Kidney (tissue), 14 donors: ENCODE measurements around the gene UBE2L3. TPM values are rescaled to one million over a fixed set of nuclear protein-coding genes. Genes with fewer than 3 reads are reported as not detected.

ENCODE experiments used
- DNase-seq, 5 donors: peaks; one replicate each; pipeline ENCODE4 v3.0.0-alpha.2; 2013 to 2020
- FAIRE-seq: peaks from 2 replicates; lab custom pipeline; 2012; peaks lifted over from hg19 to GRCh38; lab: Jason Lieb, UNC
- H3K27ac ChIP-seq, 2 donors: one replicate each; pipeline ENCODE4 v1.7.0; 2013; ENCODE audit warnings: low read depth in 2 of 2, low read length in 2 of 2, inconsistent platforms in 1 of 2
- H3K27me3 ChIP-seq: one replicate; pipeline ENCODE4 v1.7.1; 2013; ENCODE audit warnings: low read length, inconsistent platforms; ENCODE audit not compliant: control insufficient read depth, insufficient read depth
- H3K36me3 ChIP-seq, 3 donors: one replicate each; pipeline versions ENCODE4 v1.7.0 to v1.7.1; 2013; ENCODE audit warnings: low read length in 3 of 3, control low read depth in 1 of 3, inconsistent platforms in 1 of 3; ENCODE audit not compliant: insufficient read depth in 3 of 3, control insufficient read depth in 2 of 3
- H3K4me1 ChIP-seq, 3 donors: one replicate each; pipeline versions ENCODE4 v1.7.0 to v1.7.1; 2013; ENCODE audit warnings: low read length in 3 of 3, inconsistent platforms in 1 of 3, low read depth in 1 of 3; ENCODE audit not compliant: control insufficient read depth in 2 of 3, insufficient read depth in 2 of 3
- H3K4me3 ChIP-seq, 3 donors: one replicate each; pipeline versions ENCODE4 v1.7.0 to v1.8.1; 2013; ENCODE audit warnings: low read length in 3 of 3, control low read depth in 1 of 3, inconsistent platforms in 1 of 3
- H3K9ac ChIP-seq, 3 donors: one replicate each; pipeline versions ENCODE4 v1.7.0 to v1.7.1; 2013; ENCODE audit warnings: low read length in 3 of 3, control low read depth in 1 of 3, inconsistent platforms in 1 of 3
- H3K9me3 ChIP-seq, 3 donors: one replicate each; pipeline versions ENCODE4 v1.7.0 to v1.7.1; 2013; ENCODE audit warnings: low read length in 3 of 3, control low read depth in 1 of 3, inconsistent platforms in 1 of 3; ENCODE audit not compliant: control insufficient read depth in 2 of 3, insufficient read depth in 1 of 3
- intact Hi-C: fragments of 100-400 bp; cut with DNase I; formaldehyde crosslinking; loops from one replicate; pipeline ENCODE4 v1.11.1; 2022
- polyA plus RNA-seq: library from polyadenylated mRNA; stranded (reverse); fragments of 350-450 nt; fragmentation: Illumina TruSeq; extraction: RNeasy Lipid Tissue Mini Kit (QIAGEN cat#74804); gene quantifications from one replicate; pipeline ENCODE4 v1.2.3, GENCODE V29; 2014; ENCODE audit warnings: low read depth, low replicate concordance; ENCODE audit not compliant: insufficient read depth
- total RNA-seq: library from RNA; stranded (reverse); fragmentation: NEBNext Ultra II Directional; extraction: Animal tissue kit (Norgen Biotek cat#: 25700); gene quantifications from one replicate; pipeline ENCODE4 v1.2.1, GENCODE V29; 2021
- TF ChIP-seq, protein P1 (sequence below): IDR thresholded peaks from 3 replicates; pipeline ENCODE4 v1.5.1; 2012; ENCODE audit warnings: mild to moderate bottlenecking, moderate library complexity, borderline replicate concordance; ENCODE audit not compliant: insufficient read depth; ENCODE audit errors: extremely low read depth
- donor health status: control.
- donor health status: control.
- donor health status: control.
- donor health status: control.
- donor health status: control.
- donor health status: DM: yes; HTN: yes; CAD: no.
- donor health status: Normal renal cell carcinoma (clear cell type).

The UBE2L3 gene
- total and polyA plus RNA-seq, 2 donors from 2014 or later, result 45.8 to 70.0 TPM

- intact Hi-C loops, result no loop called here
- DNase-seq (no peak), FAIRE-seq (no peak)
- Histone ChIP-seq H3K9me3 (no peaks in the 10 kb centered on the region), H3K9ac (no peak overlapping the region), H3K4me1 (peaks cover 0 to 3% (median 0%) of the 10 kb centered on the region in 3 donors), H3K27me3 (no peaks in the 10 kb centered on the region), H3K27ac (no peak overlapping the region), H3K4me3 (no peak overlapping the region), H3K36me3 (peaks cover 0 to 8% (median 6%) of the 10 kb centered on the region in 3 donors)
- TF ChIP-seq, protein P1, sequence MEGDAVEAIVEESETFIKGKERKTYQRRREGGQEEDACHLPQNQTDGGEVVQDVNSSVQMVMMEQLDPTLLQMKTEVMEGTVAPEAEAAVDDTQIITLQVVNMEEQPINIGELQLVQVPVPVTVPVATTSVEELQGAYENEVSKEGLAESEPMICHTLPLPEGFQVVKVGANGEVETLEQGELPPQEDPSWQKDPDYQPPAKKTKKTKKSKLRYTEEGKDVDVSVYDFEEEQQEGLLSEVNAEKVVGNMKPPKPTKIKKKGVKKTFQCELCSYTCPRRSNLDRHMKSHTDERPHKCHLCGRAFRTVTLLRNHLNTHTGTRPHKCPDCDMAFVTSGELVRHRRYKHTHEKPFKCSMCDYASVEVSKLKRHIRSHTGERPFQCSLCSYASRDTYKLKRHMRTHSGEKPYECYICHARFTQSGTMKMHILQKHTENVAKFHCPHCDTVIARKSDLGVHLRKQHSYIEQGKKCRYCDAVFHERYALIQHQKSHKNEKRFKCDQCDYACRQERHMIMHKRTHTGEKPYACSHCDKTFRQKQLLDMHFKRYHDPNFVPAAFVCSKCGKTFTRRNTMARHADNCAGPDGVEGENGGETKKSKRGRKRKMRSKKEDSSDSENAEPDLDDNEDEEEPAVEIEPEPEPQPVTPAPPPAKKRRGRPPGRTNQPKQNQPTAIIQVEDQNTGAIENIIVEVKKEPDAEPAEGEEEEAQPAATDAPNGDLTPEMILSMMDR, result no peak
Measured at GRCh38 chr22:21622011-21622918, 54.8 kb downstream of the UBE2L3 start.

DNA sequence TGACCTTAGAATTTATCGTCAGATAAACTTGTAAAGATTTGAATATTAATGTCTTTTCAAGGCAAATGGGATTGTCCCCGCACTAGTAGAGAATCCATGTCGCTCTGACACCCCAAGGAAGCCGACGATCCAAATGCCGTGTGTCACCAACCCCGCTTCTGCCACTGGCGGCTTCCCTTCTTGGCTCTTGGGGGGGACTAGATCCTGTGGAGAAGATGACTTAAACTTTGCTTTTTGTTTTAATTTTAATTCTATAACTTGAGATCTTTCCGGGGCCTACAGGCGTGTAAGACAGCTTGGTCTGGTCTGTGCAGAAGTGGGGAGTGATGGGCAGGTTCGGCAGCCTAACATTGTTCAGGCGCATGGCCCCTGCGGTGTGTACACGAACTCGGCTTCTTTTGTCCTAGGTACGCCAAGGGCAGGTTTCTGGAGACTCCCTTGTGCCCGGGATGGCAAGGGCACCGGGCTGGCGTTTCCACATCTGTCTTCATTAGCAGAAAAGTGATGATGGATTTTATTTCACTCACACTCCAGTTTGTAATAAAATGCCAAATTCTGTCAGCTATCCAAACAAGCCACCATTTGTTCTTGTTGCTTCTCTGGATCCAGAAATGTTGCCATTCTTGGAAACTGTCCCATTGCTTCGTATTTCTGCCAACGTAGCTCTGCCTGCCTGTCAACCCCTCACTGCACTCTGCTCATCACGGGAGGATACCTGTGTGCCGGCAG is 55.6 kb downstream of the UBE2L3 start:
- peaks cover 0 to 3% (median under 1%) of the 10 kb centered on the region in 3 donors for H3K4me1 ChIP-seq
- no peak overlapping the region for H3K9ac ChIP-seq
- H3K36me3 ChIP-seq, result peaks cover 0 to 9% (median 6%) of the 10 kb centered on the region in 3 donors
- intact Hi-C loops, result no loop called here
- FAIRE-seq (no peak), DNase-seq (no peak)
- no peak overlapping the region for H3K4me3 ChIP-seq
- H3K9me3 ChIP-seq, result no peaks in the 10 kb centered on the region
- H3K27ac ChIP-seq, result no peak overlapping the region
- TF ChIP-seq, protein P1, result no peak
- no peaks in the 10 kb centered on the region for H3K27me3 ChIP-seq

- DNase-seq, result no peak
- no peaks in the 10 kb centered on the region for H3K27me3 ChIP-seq
- no peak for FAIRE-seq
- no peak overlapping the region for H3K4me3 ChIP-seq
- TF ChIP-seq, protein P1, result no peak
- H3K4me1 ChIP-seq, result peaks cover 0 to 3% (median 3%) of the 10 kb centered on the region in 3 donors
- H3K27ac ChIP-seq, result no peak overlapping the region
- intact Hi-C loops, result no loop called here
- peaks cover 0 to 12% (median 6%) of the 10 kb centered on the region in 3 donors for H3K36me3 ChIP-seq
- H3K9me3 ChIP-seq, result no peaks in the 10 kb centered on the region
- H3K9ac ChIP-seq, result no peak overlapping the region
Measured at GRCh38 chr22:21623648-21623970, 56.1 kb downstream of the UBE2L3 start.
